ENCODE measurements around the gene EIF2S3. TPM values are rescaled to one million over a fixed set of nuclear protein-coding genes. Genes with fewer than 3 reads are reported as not detected.

EIF2S3 gene
- 347 and 352 TPM in 2 replicates for total RNA-seq
- polyA plus RNA-seq: 70.4 and 77.1 TPM in 2 replicates

- TF ChIP-seq, protein P1, sequence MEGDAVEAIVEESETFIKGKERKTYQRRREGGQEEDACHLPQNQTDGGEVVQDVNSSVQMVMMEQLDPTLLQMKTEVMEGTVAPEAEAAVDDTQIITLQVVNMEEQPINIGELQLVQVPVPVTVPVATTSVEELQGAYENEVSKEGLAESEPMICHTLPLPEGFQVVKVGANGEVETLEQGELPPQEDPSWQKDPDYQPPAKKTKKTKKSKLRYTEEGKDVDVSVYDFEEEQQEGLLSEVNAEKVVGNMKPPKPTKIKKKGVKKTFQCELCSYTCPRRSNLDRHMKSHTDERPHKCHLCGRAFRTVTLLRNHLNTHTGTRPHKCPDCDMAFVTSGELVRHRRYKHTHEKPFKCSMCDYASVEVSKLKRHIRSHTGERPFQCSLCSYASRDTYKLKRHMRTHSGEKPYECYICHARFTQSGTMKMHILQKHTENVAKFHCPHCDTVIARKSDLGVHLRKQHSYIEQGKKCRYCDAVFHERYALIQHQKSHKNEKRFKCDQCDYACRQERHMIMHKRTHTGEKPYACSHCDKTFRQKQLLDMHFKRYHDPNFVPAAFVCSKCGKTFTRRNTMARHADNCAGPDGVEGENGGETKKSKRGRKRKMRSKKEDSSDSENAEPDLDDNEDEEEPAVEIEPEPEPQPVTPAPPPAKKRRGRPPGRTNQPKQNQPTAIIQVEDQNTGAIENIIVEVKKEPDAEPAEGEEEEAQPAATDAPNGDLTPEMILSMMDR (IDR thresholded peaks at IDR 0.05; ENCODE audit: poor library complexity): peak; percentile 93
- no peak for TF ChIP-seq EZH2 (IDR thresholded peaks at IDR 0.05; ENCODE audit: borderline replicate concordance)
- H3K36me3 ChIP-seq (replicated peaks; ENCODE audit: insufficient read depth, low read depth): no peaks in the 10 kb centered on the region
- peak within 1 kb of the TSS; percentile 36 for H3K4me3 ChIP-seq
- H3K27ac ChIP-seq: no peak within 1 kb of the TSS
- H3K9me2 ChIP-seq (replicated peaks; ENCODE audit: insufficient read depth): no peaks in the 10 kb centered on the region
- WGBS (ENCODE audit: low lambda C conversion rate, missing lambda C conversion rate): under 1% methylated on average over 57 of the region's 57 CpGs
- H2AFZ ChIP-seq: peak within 1 kb of the TSS; percentile 67
- peaks cover 11% of the 10 kb centered on the region for H3K4me1 ChIP-seq (ENCODE audit: insufficient read depth)
- peaks cover 7% of the 10 kb centered on the region for H4K20me1 ChIP-seq (ENCODE audit: insufficient read depth, poor library complexity, severe bottlenecking)
- DNase-seq (ENCODE audit: low spot score): peak; percentile 96
- H3K27me3 ChIP-seq: no peaks in the 10 kb centered on the region
- no peaks in the 10 kb centered on the region for H3K9me3 ChIP-seq (ENCODE audit: low read depth)
- peak within 1 kb of the TSS; percentile 75 for H3K4me2 ChIP-seq
- no peaks in the 10 kb centered on the region for H3K79me2 ChIP-seq
Observed at GRCh38 chrX:24054182-24055042, at the start of gene EIF2S3. Gene EIF2S3, plus strand, starts transcription at chrX:24054956. Its CDS starts 13 bp downstream, at chrX:24054969.

GRCh38 chrX:24005028-24005427, 49.7 kb upstream of the EIF2S3 start:
- no peak overlapping the region for H3K27ac ChIP-seq
- H3K4me1 ChIP-seq (ENCODE audit: insufficient read depth): no peaks in the 10 kb centered on the region
- TF ChIP-seq EZH2 (IDR thresholded peaks at IDR 0.05; ENCODE audit: borderline replicate concordance): no peak
- TF ChIP-seq, protein P1 (IDR thresholded peaks at IDR 0.05; ENCODE audit: poor library complexity): no peak
- no peak for TF ChIP-seq EZH2phosphoT487 (IDR thresholded peaks at IDR 0.05; ENCODE audit: low read depth, severe bottlenecking, unreplicated experiment)
- peaks cover 74% of the 10 kb centered on the region for H3K79me2 ChIP-seq
- no peaks in the 10 kb centered on the region for H3K9me2 ChIP-seq (replicated peaks; ENCODE audit: insufficient read depth)
- no peak overlapping the region for H3K4me2 ChIP-seq
- peaks cover 17% of the 10 kb centered on the region for H4K20me1 ChIP-seq (ENCODE audit: insufficient read depth, poor library complexity, severe bottlenecking)
- H3K4me3 ChIP-seq: no peak overlapping the region
- no peaks in the 10 kb centered on the region for H3K9me3 ChIP-seq (ENCODE audit: low read depth)
- 91% methylated on average over 1 of the region's 1 CpG for WGBS (ENCODE audit: low lambda C conversion rate, missing lambda C conversion rate)
- no peak overlapping the region for H2AFZ ChIP-seq
- H3K36me3 ChIP-seq (replicated peaks; ENCODE audit: insufficient read depth, low read depth): no peaks in the 10 kb centered on the region
- DNase-seq (ENCODE audit: low spot score): no peak
- H3K27me3 ChIP-seq: no peaks in the 10 kb centered on the region

- Histone ChIP-seq H4K20me1 (ENCODE audit: insufficient read depth, poor library complexity, severe bottlenecking) (peaks cover 22% of the 10 kb centered on the region), H3K4me3 (no peak overlapping the region), H3K36me3 (replicated peaks; ENCODE audit: insufficient read depth, low read depth) (no peaks in the 10 kb centered on the region), H3K4me2 (no peak overlapping the region), H3K27ac (no peak overlapping the region), H3K9me3 (ENCODE audit: low read depth) (no peaks in the 10 kb centered on the region), H3K4me1 (ENCODE audit: insufficient read depth) (no peaks in the 10 kb centered on the region), H2AFZ (no peak overlapping the region), H3K27me3 (no peaks in the 10 kb centered on the region), H3K9me2 (replicated peaks; ENCODE audit: insufficient read depth) (no peaks in the 10 kb centered on the region), H3K79me2 (peaks cover 75% of the 10 kb centered on the region)
- TF ChIP-seq EZH2 (IDR thresholded peaks at IDR 0.05; ENCODE audit: borderline replicate concordance): no peak
- TF ChIP-seq EZH2phosphoT487 (IDR thresholded peaks at IDR 0.05; ENCODE audit: low read depth, severe bottlenecking, unreplicated experiment): no peak
- TF ChIP-seq, protein P1 (IDR thresholded peaks at IDR 0.05; ENCODE audit: poor library complexity): no peak
- WGBS (ENCODE audit: low lambda C conversion rate, missing lambda C conversion rate): 96% methylated on average over 9 of the region's 9 CpGs
- DNase-seq (ENCODE audit: low spot score): no peak
Observed at GRCh38 chrX:24005867-24006266, 48.9 kb upstream of the EIF2S3 start.
